Neutrophil (primary cell): ENCODE results near the gene NTRK2.

ENCODE experiments used
- H3K27ac ChIP-seq: fragments of 200-600 bp; sonication (generic); 2 replicates; pipeline ENCODE4 v1.5.1; 2016; ENCODE audit warnings: mild to moderate bottlenecking, moderate library complexity
- H3K27me3 ChIP-seq: fragments of 200-600 bp; sonication (generic); 2 replicates; pipeline ENCODE4 v1.6.0; 2016; ENCODE audit warnings: mild to moderate bottlenecking
- H3K36me3 ChIP-seq: fragments of 200-600 bp; sonication (generic); 2 replicates; pipeline ENCODE4 v1.5.1; 2017
- H3K4me1 ChIP-seq, 2 experiments: fragments of 200-600 bp in 1 of 2; sonication (generic) in 1 of 2; 1 replicate in 1 of 2; 2 replicates in 1 of 2; pipeline versions ENCODE4 v1.5.1 to v1.6.1; 2013 to 2016; ENCODE audit warnings: low read depth in 1 of 2, low read length in 1 of 2, mild to moderate bottlenecking in 1 of 2, moderate library complexity in 1 of 2; ENCODE audit not compliant: control insufficient read depth in 1 of 2, insufficient read depth in 1 of 2
- H3K4me3 ChIP-seq, 2 experiments: fragments of 200-600 bp in 1 of 2; sonication (generic) in 1 of 2; 1 replicate in 1 of 2; 2 replicates in 1 of 2; pipeline ENCODE4 v1.5.1; 2013 to 2016; ENCODE audit warnings: low read depth in 1 of 2, low read length in 1 of 2, mild to moderate bottlenecking in 1 of 2, moderate library complexity in 1 of 2
- H3K9me3 ChIP-seq: fragments of 200-600 bp; sonication (generic); 2 replicates; pipeline ENCODE4 v1.5.1; 2016
- TF ChIP-seq, protein P1 (sequence below): fragments of 200-600 bp; sonication (generic); IDR thresholded peaks from 2 replicates; pipeline ENCODE4 v1.5.1; 2016; ENCODE audit warnings: antibody characterized with exemption

The NTRK2 gene

GRCh38 chr9:84846906-84847305 lies 177.4 kb downstream of the NTRK2 start:
- TF ChIP-seq, protein P1, sequence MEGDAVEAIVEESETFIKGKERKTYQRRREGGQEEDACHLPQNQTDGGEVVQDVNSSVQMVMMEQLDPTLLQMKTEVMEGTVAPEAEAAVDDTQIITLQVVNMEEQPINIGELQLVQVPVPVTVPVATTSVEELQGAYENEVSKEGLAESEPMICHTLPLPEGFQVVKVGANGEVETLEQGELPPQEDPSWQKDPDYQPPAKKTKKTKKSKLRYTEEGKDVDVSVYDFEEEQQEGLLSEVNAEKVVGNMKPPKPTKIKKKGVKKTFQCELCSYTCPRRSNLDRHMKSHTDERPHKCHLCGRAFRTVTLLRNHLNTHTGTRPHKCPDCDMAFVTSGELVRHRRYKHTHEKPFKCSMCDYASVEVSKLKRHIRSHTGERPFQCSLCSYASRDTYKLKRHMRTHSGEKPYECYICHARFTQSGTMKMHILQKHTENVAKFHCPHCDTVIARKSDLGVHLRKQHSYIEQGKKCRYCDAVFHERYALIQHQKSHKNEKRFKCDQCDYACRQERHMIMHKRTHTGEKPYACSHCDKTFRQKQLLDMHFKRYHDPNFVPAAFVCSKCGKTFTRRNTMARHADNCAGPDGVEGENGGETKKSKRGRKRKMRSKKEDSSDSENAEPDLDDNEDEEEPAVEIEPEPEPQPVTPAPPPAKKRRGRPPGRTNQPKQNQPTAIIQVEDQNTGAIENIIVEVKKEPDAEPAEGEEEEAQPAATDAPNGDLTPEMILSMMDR, result no peak
- Histone ChIP-seq H3K27ac (no peak overlapping the region), H3K27me3 (no peaks in the 10 kb centered on the region), H3K36me3 (no peaks in the 10 kb centered on the region), H3K4me3 (no peak overlapping the region), H3K4me1 (no peaks in the 10 kb centered on the region), H3K9me3 (no peaks in the 10 kb centered on the region)

DNA sequence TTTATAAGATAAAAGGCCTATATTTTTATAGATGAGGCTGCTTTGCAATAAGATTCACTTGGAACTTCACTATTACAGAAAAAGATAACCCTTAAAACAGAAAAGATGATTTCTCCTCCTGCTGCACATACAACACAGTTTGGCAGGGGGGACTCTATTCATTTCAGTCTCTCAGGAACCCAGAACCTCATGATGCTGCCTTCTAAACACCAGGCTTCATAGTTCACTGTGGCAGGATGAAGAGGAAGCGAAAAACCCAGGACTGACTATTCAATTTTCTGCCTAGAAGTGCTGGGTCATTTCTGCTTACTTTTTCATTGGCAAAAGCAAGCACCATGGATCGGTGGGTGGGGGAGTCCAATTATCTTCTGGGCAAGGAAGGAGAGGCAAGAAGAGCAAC lies 179.5 kb downstream of the NTRK2 start:
- H3K4me3 ChIP-seq, result no peak overlapping the region
- TF ChIP-seq, protein P1, result no peak
- H3K4me1 ChIP-seq, result no peaks in the 10 kb centered on the region
- no peaks in the 10 kb centered on the region for H3K36me3 ChIP-seq
- no peaks in the 10 kb centered on the region for H3K9me3 ChIP-seq
- H3K27me3 ChIP-seq, result no peaks in the 10 kb centered on the region
- H3K27ac ChIP-seq, result no peak overlapping the region

- no peak overlapping the region for H3K4me3 ChIP-seq
- H3K36me3 ChIP-seq, result no peaks in the 10 kb centered on the region
- TF ChIP-seq, protein P1, result no peak
- no peaks in the 10 kb centered on the region for H3K27me3 ChIP-seq
- H3K9me3 ChIP-seq, result no peaks in the 10 kb centered on the region
- no peaks in the 10 kb centered on the region for H3K4me1 ChIP-seq
- no peak overlapping the region for H3K27ac ChIP-seq
Measured at GRCh38 chr9:84850830-84851392, 181.4 kb downstream of the NTRK2 start.

DNA sequence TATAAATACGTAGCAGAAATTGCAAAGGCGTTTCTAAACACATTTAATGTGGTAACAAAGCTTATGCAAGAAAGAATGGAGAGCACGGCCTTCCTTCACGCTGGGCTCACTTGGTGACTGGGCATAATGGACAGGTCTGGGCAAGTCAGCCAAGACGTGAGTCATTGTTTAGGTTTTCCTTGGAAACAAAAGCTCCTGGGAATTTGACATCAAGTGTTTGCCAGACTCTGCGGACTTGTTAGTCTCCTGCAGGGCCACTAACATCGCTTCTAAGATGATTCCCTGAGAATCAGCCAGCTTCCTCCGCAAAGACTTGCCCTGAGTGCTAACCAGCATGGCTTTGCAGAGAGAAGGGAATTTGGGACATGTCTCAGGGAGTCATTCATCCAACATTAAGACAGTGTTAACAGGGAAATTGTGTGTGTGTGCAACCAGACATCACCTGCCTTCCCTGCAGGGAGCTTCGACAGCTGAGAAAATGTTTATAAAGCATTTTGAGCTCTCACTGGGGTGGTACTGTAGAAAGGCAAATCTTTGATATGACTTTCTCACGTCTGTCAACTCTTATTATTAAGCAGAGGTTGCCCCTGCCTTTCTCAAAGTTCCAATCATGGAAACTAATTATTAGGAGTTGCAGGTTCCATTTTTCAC lies 182.5 kb downstream of the NTRK2 start:
- TF ChIP-seq, protein P1, result no peak
- H3K9me3 ChIP-seq, result no peaks in the 10 kb centered on the region
- H3K27me3 ChIP-seq, result no peaks in the 10 kb centered on the region
- H3K4me3 ChIP-seq, result no peak overlapping the region
- no peaks in the 10 kb centered on the region for H3K36me3 ChIP-seq
- no peaks in the 10 kb centered on the region for H3K4me1 ChIP-seq
- H3K27ac ChIP-seq, result no peak overlapping the region

DNA sequence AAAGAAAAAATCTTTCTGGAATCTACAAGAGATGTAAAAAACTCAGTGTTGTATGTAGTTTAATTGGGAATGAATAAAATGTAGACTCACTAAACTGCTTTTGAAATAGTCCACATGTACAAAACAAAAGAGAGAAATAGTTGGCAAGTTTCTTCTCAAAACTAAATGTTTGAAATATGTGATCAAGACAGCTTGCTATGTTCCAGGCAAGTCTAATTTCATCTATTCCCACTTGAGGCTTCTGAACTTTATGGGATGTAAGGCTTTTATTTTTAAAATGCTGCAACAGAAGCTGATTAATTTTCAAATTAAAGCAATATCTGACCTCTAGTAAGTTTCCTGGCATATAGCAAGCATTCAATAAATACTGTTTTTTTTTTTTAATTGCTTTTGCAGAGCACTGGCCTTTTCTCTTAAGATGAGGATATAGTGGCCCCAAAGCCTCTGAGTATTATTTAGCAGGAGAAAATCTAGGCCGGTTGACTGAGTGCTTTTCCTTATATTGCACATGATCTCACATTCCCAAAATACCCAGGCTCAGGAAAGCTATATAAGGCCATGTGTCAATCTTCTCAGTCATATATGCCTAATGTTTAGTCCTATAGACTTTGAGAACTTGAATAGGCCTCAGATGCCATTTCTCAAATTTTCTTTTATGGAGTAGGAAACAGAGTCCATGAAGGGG lies 183.2 kb downstream of the NTRK2 start:
- H3K4me1 ChIP-seq, result no peaks in the 10 kb centered on the region
- no peaks in the 10 kb centered on the region for H3K27me3 ChIP-seq
- H3K4me3 ChIP-seq, result no peak overlapping the region
- no peak overlapping the region for H3K27ac ChIP-seq
- TF ChIP-seq, protein P1, result no peak
- no peaks in the 10 kb centered on the region for H3K9me3 ChIP-seq
- H3K36me3 ChIP-seq, result no peaks in the 10 kb centered on the region
